ENCODE data around the gene CDC42BPB.

DNA sequence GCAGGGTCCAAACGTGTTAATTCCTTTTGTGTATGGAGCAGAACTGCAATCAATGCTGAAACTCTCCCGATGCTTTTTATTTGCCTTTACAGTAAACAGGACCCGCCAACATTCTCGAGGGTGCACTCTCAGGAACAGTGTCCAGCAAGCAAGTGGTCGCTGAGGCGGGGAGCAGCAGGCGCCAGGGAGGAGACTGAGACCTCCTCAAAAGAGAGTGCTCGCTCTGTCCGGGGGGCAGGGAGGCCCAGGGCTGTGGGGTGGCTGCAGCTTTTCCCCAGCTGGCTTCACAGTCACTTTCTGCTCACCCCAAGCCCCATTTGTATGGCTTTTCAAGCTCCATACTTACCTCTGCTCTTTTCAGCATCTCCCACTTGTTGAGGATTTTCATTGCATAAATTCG, 49.2 kb downstream of the CDC42BPB start:
- no peak for TF ChIP-seq CTCF (IDR thresholded peaks at IDR 0.05)
- TF ChIP-seq POLR2A (IDR thresholded peaks at IDR 0.05): no peak
- no peak for TF ChIP-seq POLR2AphosphoS5 (IDR thresholded peaks at IDR 0.05)
- no peak for TF ChIP-seq EP300 (IDR thresholded peaks at IDR 0.05)

Measured in suprapubic skin (tissue), 4 donors.